Memory B cell (primary cell): ENCODE data around the gene TCEAL7.
"Not testable (repeated sequence)": the region's sequence is repeated elsewhere in the genome, so short reads cannot be mapped to it uniquely, and the experiment has no call there.

Source experiments
- ATAC-seq: fragments of 150-1000 bp; cut with Tn5 transposase; 2 replicates; pipeline ENCODE4 v1.10.0; 2021; ENCODE audit warnings: low read depth, mild to moderate bottlenecking, moderate library complexity
- DNase-seq, 2 donors: peaks; one replicate each; pipeline ENCODE4 v3.0.0; 2022; ENCODE audit warnings: low spot score in 2 of 2
- H3K27ac Mint-ChIP-seq: one replicate; pipeline ENCODE4 v1.8.0; 2022; ENCODE audit warnings: mild to moderate bottlenecking, moderate library complexity, mixed read lengths
- H3K27me3 Mint-ChIP-seq: one replicate; pipeline ENCODE4 v1.8.0; 2022; ENCODE audit warnings: mixed read lengths
- H3K36me3 Mint-ChIP-seq: one replicate; pipeline ENCODE4 v1.8.0; 2022; ENCODE audit warnings: mild to moderate bottlenecking, mixed read lengths
- H3K4me1 Mint-ChIP-seq: one replicate; pipeline ENCODE4 v1.8.0; 2022; ENCODE audit warnings: mixed read lengths
- H3K4me3 Mint-ChIP-seq: one replicate; pipeline ENCODE4 v1.8.0; 2022; ENCODE audit warnings: mild to moderate bottlenecking, moderate library complexity, mixed read lengths
- H3K9me3 Mint-ChIP-seq: one replicate; pipeline ENCODE4 v1.8.0; 2022; ENCODE audit warnings: mixed read lengths

TCEAL7 gene

DNA sequence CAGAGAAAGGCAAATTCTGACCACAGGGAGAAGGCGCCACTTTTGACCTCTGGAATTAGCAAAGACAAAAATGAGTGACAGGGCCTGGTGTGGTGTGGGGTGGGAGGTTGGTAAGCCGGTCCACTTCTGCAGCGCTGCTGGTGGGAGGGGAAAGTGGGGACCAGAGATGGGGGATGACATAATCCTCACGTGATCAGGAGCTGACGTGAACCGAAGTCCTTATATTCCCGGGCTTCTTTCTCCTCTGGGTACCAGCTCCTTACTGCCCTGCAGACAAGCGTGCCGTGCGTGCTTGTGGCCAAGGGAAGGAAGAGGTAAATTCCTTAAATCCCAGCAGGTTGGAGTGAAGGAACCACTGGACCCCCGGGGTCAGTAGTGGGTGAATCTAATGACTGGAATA, at the start of gene TCEAL7:
TCEAL7 (plus strand) TSS at position 249 of the 400 bp plus-strand sequence. CDS start 1,165 bp downstream, outside the sequence.
- Mint-ChIP-seq H3K4me3 (no peak within 1 kb of the TSS), H3K27ac (no peak within 1 kb of the TSS), H3K36me3 (no peaks in the 10 kb centered on the region), H3K9me3 (no peaks in the 10 kb centered on the region), H3K4me1 (no peaks in the 10 kb centered on the region), H3K27me3 (no peaks in the 10 kb centered on the region)
- ATAC-seq (no peak), DNase-seq (no peak)

GRCh38 chrX:103293118-103293517, 36.9 kb upstream of the TCEAL7 start:
- Mint-ChIP-seq H3K27ac (no peak overlapping the region), H3K9me3 (no peaks in the 10 kb centered on the region), H3K4me3 (no peak overlapping the region), H3K4me1 (no peaks in the 10 kb centered on the region), H3K27me3 (peaks cover 3% of the 10 kb centered on the region), H3K36me3 (no peaks in the 10 kb centered on the region)
- no peak for ATAC-seq
- no peak for DNase-seq

- Mint-ChIP-seq H3K9me3 (no peaks in the 10 kb centered on the region), H3K36me3 (peaks cover 2% of the 10 kb centered on the region), H3K27ac (no peak overlapping the region), H3K4me3 (no peak overlapping the region), H3K4me1 (no peaks in the 10 kb centered on the region), H3K27me3 (no peaks in the 10 kb centered on the region)
- ATAC-seq (no peak), DNase-seq (no peak)
These were observed 25.3 kb upstream of the TCEAL7 start for GRCh38 chrX:103304705-103305104.

GRCh38 chrX:103305666-103306065, 24.4 kb upstream of the TCEAL7 start:
- H3K9me3 Mint-ChIP-seq, H3K27ac Mint-ChIP-seq, DNase-seq, H3K4me1 Mint-ChIP-seq, H3K4me3 Mint-ChIP-seq, H3K36me3 Mint-ChIP-seq, ATAC-seq, H3K27me3 Mint-ChIP-seq: not testable (repeated sequence)

GRCh38 chrX:103309860-103310554, 20.0 kb upstream of the TCEAL7 start:
- DNase-seq (peak in 1 of 2 donors; percentile 0), ATAC-seq (no peak)
- H3K27me3 Mint-ChIP-seq: no peaks in the 10 kb centered on the region
- peaks cover 3% of the 10 kb centered on the region for H3K36me3 Mint-ChIP-seq
- no peaks in the 10 kb centered on the region for H3K9me3 Mint-ChIP-seq
- peaks cover 3% of the 10 kb centered on the region for H3K4me1 Mint-ChIP-seq
- peak overlapping the region; percentile 46 for H3K4me3 Mint-ChIP-seq
- no peak overlapping the region for H3K27ac Mint-ChIP-seq

GRCh38 chrX:103310555-103311398, 19.3 kb upstream of the TCEAL7 start, which contains the start of gene BEX2:
TSS of gene BEX2 (minus strand) at chrX:103310990. CDS start at chrX:103309976, 1,014 bp downstream.
- ATAC-seq (peak; percentile 99), DNase-seq (peak; percentile 68 to 74)
- Mint-ChIP-seq H3K27me3 (no peaks in the 10 kb centered on the region), H3K36me3 (peaks cover 3% of the 10 kb centered on the region), H3K4me1 (peaks cover 3% of the 10 kb centered on the region), H3K4me3 (peak within 1 kb of the TSS; percentile 86), H3K9me3 (no peaks in the 10 kb centered on the region), H3K27ac (peak within 1 kb of the TSS; percentile 89)

DNA sequence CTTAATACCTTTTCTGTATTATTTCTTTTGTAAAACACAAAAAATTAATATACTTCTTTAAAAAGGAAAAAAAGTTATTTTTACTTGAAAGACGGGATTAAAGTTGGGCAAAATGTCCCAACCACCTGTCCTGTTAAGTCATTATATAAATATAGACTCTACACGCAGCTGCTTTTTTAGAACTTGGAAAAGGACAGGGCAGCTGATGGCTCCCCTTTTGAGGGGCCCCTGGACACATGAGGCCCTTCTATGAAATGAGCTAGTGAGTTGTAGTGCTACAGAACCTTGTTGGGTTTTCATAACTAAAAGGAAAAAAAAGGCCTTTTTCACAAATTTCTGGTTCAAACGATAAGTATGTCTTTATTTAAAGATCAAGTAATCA, 18.6 kb upstream of the TCEAL7 start:
- peak overlapping the region; percentile 89 for H3K27ac Mint-ChIP-seq
- peaks cover 3% of the 10 kb centered on the region for H3K4me1 Mint-ChIP-seq
- H3K36me3 Mint-ChIP-seq: peaks cover 3% of the 10 kb centered on the region
- no peak for ATAC-seq
- H3K4me3 Mint-ChIP-seq: peak overlapping the region; percentile 86
- H3K27me3 Mint-ChIP-seq: no peaks in the 10 kb centered on the region
- DNase-seq: no peak
- H3K9me3 Mint-ChIP-seq: no peaks in the 10 kb centered on the region

GRCh38 chrX:103330681-103331288, 746 bp downstream of the TCEAL7 start:
- no peak overlapping the region for H3K4me3 Mint-ChIP-seq
- no peaks in the 10 kb centered on the region for H3K36me3 Mint-ChIP-seq
- no peaks in the 10 kb centered on the region for H3K27me3 Mint-ChIP-seq
- H3K4me1 Mint-ChIP-seq: no peaks in the 10 kb centered on the region
- no peak for DNase-seq
- ATAC-seq: no peak
- H3K27ac Mint-ChIP-seq: no peak overlapping the region
- no peaks in the 10 kb centered on the region for H3K9me3 Mint-ChIP-seq

DNA sequence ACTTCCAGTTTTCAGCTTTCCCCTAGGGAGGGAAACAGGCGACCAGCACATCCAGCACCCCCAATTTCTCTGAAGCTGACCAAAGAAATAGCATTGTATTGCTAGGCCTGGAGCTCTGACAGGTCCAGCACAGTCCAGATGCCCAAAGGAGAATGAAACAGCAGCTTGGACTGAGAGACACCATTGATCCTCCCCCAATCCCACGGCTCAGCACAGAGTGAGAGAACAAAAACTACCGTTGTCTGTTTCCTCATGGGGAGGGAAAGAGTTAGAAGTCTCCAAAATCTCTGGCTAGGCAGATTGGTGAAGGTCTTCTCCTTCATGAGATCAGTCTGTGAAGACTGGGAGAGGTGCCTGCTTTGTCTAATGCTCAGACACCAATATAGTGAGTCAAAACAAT, 8.6 kb downstream of the TCEAL7 start:
- Mint-ChIP-seq H3K4me1 (peaks cover 2% of the 10 kb centered on the region), H3K27me3 (no peaks in the 10 kb centered on the region), H3K4me3 (no peak overlapping the region), H3K27ac (no peak overlapping the region), H3K9me3 (no peaks in the 10 kb centered on the region), H3K36me3 (no peaks in the 10 kb centered on the region)
- DNase-seq (no peak), ATAC-seq (no peak)

DNA sequence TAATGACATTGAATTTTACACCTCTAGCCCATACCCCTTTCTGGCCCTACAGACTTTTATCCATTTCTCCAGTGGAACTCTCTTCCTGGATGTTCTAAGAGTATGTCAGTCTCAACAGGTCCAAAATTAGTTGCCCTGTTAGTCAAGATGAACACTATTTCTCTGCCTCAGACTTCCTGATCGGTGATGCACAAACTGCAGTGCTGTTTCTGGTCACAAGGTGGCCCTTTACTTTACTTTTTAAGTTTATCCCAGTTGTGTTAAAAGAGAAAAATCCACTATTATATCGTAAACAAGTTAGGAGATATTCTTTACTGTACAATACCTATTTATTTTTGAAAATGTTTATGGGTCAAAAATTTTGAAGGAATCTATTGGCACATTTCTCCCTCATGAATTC, 13.1 kb downstream of the TCEAL7 start:
- no peaks in the 10 kb centered on the region for H3K36me3 Mint-ChIP-seq
- peak in 1 of 2 donors; percentile 10 for DNase-seq
- ATAC-seq: no peak
- no peak overlapping the region for H3K4me3 Mint-ChIP-seq
- H3K4me1 Mint-ChIP-seq: peaks cover 2% of the 10 kb centered on the region
- H3K27me3 Mint-ChIP-seq: peaks cover under 1% of the 10 kb centered on the region
- no peaks in the 10 kb centered on the region for H3K9me3 Mint-ChIP-seq
- no peak overlapping the region for H3K27ac Mint-ChIP-seq

DNA sequence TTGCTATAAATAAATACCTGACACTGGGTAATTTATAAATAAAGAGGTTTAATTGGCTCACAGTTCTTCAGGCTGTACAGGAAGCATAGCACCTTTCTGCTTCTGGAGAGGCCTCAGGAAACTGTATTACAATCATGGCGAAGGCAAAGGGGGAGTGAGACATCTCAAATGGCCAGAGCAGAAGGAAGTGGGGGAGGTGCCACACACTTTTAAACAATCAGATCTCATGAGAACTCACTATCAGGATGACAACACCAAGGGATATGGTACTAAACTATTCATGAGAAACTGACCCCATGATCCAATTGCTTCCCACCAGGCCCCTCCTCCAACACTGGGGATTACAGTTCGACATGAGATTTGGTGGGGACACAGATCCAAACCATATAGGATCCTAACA, 14.6 kb downstream of the TCEAL7 start:
- Mint-ChIP-seq H3K4me1 (peaks cover 2% of the 10 kb centered on the region), H3K27ac (no peak overlapping the region), H3K27me3 (peaks cover 3% of the 10 kb centered on the region), H3K36me3 (no peaks in the 10 kb centered on the region), H3K9me3 (no peaks in the 10 kb centered on the region), H3K4me3 (no peak overlapping the region)
- no peak for ATAC-seq
- DNase-seq: no peak

- Mint-ChIP-seq H3K27me3 (peaks cover 3% of the 10 kb centered on the region), H3K4me3 (no peak overlapping the region), H3K4me1 (peaks cover 2% of the 10 kb centered on the region), H3K9me3 (no peaks in the 10 kb centered on the region), H3K36me3 (no peaks in the 10 kb centered on the region), H3K27ac (no peak overlapping the region)
- ATAC-seq (no peak), DNase-seq (no peak)
These were observed 17.8 kb downstream of the TCEAL7 start for GRCh38 chrX:103347682-103348397.

DNA sequence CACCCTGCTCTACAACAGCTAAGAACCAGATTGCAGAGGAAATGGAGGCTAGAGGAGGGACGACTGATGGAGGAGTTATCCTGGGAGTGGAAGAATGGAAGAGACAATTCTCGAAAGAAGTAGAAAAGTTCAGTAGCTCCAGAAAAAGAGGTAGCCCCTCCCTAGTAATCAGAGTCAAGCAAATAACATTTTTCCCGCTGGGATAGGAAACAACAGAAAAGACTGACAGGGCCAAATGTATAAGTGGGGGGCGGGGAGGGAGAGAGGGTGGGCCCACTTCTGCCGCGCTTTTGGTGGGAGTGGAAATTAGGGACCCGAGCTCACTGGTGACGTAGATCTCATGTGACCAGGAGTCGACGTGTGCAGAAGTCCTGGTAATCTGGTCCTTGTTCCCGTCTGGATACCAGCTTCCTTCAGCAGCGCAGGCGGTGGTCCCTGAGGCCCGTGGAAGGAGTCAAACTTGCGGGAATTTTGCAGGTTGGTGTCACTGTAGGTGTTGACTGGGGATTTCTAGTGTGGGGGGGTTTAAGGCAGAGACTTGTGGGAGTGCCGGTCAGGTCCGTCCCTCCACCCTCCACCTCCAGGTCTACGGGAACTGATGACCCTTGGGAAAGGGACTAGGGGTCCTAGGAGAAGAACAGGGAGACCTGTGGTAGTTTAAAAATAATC, 26.2 kb downstream of the TCEAL7 start, which contains the start of gene TCEAL9:
TCEAL9 (plus strand) TSS at position 377 of the 669 bp plus-strand sequence. CDS start 1,179 bp downstream, outside the sequence.
- Mint-ChIP-seq H3K4me3 (peak within 1 kb of the TSS; percentile 88), H3K4me1 (peaks cover 9% of the 10 kb centered on the region), H3K27ac (no peak within 1 kb of the TSS), H3K9me3 (no peaks in the 10 kb centered on the region), H3K36me3 (no peaks in the 10 kb centered on the region), H3K27me3 (peaks cover 5% of the 10 kb centered on the region)
- ATAC-seq: no peak
- DNase-seq: no peak
